CD4-positive, alpha-beta T cell treated with Interleukin-4 for 4 hours (primary cell): Measurements from ENCODE around the gene RHBDL2.
"Not testable (repeated sequence)": the region's sequence is repeated elsewhere in the genome, so short reads cannot be mapped to it uniquely, and the experiment has no call there.

Experiments used
- DNase-seq: peaks from one replicate; pipeline ENCODE4 v3.0.0-alpha.2; 2020

RHBDL2 gene

DNA sequence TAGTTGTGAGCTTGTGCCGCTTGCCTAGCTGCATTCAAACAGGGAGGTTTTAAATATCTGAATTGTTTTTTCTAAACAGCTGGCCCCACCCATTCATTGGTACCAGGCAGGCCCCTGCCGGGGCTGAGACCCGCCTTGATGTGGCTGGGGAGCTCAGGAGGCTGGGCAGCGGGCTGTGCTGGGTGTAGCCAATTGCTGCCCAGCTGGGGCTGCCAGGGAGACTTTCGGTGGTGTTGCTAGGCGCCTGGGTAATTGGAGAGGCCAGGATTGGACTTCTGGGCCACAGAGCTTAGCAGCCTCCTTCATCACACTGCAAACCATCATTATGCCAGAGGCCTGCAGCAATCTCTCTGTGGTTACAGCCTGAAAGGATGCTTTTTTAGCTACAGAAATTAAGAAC, 12.2 kb downstream of the RHBDL2 start:
- DNase-seq, result no peak

DNA sequence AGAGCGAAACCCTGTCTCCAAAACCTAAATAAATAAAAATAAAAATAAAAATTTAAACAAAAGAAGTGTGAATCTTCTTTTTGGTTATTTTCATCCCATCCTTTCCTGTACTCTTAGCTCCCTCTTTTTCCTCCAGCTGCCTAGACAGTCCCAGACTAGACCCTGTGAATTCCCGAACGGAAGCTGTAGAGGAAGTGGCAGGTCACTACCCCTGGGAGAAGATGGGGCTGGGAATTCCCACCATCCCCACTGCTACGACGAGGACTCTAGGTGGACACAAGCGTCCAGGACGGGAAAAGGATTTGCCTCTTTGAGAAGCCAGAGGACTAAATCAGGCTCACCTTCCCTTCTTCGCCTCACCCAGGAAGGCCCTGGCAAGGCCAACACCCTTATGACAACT, 12.6 kb downstream of the RHBDL2 start:
- DNase-seq, result no peak

DNA sequence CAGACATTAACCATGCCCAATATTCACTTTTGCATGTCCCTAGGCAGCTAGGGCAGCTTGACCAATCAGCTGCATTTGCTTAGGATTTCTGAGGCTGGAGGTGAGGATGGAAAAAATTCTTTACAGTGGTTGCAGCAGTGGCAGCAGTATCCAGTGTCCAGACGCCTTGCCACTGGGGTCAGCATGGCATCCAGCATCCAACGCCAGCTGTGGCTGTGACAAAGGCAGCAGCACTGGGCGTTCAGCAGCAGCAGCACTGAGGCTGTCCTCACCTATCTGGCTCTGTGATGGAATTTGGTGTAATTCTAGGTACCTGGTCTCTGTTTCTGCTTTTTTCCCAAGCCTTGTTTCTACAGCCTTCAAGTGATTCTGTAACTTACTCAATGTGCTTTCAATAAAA, 15.5 kb downstream of the RHBDL2 start:
- no peak for DNase-seq

DNA sequence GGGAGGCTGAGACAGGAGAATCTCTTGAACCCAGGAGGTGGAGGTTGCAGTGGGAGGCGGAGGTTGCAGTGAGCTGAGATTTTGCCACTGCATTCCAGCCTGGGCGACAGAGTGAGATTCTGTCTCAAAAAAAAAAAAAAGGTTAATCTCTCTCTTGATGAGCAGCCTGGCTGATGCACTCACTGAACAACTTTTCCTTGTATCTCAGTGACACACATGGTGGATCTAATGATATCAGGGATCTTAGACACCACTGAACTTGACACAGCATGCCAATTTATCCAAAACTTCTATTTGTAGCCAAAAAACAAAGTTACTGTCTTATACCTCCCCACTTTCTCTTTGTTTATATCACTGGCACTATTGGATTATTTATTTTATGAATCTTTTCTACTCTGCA, 16.2 kb downstream of the RHBDL2 start:
- DNase-seq, result no peak

DNA sequence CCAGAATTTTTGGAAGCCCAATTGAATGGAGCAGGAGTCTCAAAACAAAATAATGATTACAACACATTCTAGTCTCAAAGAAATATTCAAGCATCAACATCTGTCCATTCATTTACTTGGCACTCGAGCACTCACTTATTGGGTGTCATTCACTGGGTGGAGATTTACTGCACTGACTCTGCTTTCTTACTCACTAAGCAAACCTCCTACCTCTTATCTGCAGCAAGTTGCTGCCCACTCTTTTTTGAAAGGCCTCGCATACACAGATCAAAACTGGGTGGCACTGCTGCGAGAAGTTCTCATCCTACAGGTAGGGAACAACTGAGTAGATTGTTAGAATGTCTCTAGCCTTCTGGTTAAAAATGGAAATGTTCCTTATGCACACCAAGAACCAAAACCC, 18.0 kb downstream of the RHBDL2 start:
- DNase-seq, result no peak

DNA sequence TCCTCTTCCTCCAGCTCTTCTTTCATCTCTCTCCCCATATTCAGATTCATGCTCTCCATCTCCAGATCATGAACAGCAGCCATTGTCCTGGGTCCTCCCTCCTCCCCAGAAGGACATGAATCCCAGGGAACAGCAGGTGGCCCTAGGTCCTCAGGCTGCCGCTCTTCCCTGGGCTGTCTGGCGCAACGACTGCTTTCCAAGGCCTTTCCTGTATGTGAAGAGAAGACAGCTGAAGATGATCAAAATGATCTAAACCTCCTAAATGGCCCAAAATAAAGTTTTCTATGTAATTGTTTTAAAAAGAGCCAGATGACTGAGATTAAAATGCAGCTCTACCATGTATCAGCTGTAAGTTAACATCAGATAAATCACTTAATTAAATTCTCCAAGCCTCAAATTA, 22.5 kb downstream of the RHBDL2 start:
- DNase-seq, result no peak

DNA sequence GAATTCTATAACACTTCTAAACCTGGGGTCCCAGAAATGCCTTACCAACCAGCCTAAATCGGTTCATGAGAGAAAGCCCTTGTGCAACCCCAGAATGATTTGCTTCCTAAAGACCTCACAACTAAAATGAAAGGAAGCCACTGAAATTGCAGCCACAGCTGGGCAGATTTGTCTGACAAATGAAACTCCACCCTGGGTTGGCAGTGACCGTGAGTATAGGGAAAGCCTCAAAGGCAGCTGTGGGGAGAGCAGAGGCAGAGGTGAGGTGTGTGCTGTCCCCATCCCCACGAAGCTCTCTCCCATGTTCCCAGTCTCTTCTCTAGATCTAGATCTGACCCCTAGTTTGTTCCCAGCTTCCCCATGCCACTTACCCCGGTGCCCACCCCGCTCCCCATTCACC, 23.1 kb downstream of the RHBDL2 start:
- no peak for DNase-seq

DNA sequence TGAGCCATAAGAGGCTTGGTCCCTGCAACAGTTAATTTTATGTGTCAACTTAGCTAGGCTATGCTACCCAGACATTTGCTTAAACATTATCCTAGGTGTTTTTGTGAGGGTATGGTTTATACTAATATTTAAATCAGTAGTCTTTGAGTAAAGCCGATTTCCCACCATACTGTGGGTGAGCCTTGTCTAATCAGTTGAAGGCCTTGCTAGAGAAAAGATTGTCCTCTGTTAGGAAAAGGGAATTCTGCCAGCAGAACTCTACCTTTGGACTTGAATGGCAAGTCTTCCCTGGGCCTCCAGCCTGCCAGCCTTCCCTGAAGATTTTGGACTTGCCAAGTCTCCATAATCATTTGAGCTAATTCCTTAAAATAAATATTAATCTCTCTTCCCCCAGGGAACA, 23.9 kb downstream of the RHBDL2 start:
- no peak for DNase-seq

DNA sequence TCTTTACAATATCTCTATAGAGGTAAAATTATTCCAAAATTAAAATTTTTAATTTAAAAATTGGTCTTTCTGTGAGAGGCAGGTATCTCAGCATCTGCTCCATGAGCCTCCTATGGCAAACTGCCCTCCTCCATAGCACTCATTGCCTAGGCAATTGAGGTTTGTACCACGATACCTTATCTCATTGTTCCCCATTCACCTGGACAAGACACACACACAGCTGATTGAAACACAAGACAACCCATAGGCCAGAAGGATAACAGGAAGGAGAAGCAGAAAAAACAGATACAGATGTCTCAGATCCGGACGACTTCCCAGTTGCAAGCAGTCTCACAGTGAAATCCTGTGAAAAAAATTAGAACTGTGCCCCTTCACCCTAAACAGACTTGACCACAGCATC, 24.3 kb downstream of the RHBDL2 start:
- DNase-seq, result no peak

DNA sequence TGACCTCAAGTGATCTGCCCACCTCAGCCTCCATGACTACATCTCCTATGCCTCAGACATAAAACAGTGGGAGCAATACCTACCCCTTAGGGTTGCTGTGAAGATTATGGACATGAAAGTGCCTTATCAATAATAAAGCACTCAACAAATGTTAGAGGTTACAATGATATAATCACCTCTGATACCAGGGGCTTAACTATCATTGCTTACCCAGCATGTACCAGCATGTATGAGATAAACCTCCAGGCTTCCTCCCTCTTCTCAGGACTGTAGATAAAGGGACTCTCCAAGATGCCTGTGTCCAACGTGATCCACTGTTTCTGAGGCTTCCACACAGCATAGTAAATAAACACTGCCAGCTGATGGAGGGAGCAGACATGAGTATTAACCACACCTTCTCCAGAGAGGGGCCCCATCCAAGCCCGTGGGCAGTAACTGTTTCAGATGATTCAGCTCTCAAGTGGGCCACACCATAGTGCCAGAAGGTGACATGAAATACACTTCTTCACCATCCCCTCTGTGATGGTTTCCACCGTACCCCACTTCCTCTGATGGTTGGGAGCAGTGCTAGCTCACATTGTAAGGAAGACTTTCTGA, 26.2 kb downstream of the RHBDL2 start:
- DNase-seq, result no peak

DNA sequence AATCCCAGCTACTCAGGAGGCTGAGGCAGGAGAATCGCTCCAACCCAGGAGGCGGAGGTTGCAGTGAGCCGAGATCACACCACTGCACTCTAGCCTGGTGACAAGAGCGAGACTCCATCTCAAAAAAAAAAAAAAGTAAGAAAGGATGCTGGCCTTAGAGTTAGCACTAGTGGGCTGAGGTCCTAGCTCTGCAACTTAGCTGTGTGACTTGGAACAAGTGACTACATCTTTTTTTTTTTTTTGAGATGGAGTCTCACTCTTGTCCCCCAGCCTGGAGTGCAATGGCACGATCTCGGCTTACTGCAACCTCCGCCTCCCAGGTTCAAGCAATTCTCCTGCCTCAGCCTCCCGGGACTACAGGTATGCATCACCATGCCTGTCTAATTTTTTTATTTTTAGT, 26.7 kb downstream of the RHBDL2 start:
- DNase-seq, result not testable (repeated sequence)

DNA sequence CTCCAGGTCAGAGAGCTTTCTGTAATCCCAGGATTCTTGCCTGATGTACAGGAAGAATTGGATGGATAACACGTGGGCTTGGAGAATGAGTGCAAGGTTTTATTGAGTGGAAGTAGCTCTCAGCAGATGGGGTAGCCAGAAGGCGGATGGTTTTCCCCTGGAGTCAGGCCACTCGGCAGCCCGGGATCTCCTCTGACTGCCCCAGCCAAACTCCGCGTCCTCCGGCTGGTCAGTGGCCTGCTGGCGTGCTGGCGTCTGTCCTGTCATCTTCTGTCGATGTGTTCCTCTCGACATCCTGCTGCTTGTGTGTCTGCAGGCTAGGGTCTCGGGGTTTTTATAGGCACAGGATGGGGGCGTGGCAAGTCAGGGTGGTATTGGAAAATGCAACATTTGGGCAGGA, 32.8 kb downstream of the RHBDL2 start:
- DNase-seq, result no peak

DNA sequence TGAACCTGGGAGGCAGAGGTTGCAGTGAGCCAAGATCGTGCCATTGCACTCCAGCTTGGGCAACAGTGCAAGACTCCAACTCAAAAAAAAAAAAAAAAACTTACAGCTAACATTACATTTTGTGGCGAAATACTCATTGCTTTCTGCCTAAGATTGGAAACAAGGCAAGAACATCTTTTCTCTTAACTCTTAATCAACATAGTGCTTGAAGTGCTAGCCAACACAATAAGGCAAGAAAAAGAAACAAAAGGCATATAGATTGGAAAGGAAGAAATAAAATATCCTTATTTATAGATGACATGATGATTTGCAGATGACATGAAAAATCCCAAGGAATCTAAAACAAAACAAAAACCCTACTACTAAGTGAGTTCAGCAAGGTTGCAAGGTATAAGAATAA, 35.6 kb downstream of the RHBDL2 start:
- DNase-seq, result no peak

DNA sequence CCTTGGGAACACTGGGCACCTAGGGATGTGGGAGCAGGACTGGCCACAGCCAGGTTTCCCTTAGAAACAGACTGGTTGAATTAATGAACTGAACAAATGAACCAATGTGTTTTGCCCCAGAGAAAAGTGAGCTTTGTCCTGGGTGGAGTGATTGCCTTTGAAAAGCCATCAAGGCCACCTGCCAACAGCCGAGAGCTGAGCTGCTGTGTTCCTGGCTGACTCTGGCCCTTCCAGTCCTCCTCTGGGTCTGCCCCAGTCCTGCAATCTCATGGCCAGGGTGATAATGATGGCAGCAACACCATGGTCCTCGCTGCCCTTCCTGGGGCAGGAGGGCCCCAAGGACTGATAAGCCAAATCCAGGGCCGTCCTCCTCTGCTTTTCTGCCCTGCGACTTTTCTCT, 42.1 kb downstream of the RHBDL2 start:
- DNase-seq, result no peak

DNA sequence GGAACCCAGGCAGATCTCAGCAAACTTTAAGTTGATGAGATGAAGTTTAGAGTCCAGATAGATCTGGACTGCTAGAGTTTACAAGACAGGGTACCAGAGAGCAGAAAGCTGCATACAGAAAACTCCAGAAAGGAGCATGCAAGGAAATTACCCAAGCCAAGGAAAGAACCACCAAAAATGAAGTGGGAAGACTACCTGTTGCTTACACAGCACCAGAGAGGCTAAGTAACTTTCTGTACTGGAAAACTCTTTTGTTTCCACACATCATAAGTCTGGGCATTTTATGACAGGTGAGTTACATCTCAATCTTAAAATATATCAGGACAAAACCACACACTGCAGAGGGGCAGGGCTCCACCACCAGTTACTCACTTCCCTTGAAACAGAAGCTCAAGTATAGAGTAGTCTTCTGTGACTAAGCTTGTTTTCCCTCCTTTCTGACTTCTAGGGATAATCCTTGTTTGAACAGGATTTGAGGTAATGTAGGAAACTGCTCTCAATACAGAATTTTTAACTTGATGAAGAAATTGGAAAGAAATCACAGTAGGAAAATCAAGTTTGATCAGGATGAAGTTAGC, 42.9 kb downstream of the RHBDL2 start:
- DNase-seq, result no peak

DNA sequence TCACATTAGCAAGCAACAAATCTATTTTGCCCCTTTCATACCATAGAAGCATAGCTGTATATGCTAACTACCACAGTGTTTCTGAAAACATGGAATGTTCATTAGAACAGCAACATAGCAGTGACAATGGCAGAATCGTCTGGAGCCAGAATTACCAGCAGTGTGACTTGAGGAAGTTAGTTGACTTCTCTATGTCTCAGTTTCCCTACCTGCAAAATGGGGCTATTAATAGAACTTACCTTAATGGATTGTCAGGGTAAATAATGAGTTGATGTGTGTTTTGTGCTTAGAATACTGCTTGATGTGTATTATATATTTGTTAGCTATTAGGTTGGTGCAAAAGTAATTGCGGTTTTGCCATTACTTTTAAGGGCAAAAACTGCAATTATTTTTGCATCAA, 45.5 kb downstream of the RHBDL2 start:
- no peak for DNase-seq

DNA sequence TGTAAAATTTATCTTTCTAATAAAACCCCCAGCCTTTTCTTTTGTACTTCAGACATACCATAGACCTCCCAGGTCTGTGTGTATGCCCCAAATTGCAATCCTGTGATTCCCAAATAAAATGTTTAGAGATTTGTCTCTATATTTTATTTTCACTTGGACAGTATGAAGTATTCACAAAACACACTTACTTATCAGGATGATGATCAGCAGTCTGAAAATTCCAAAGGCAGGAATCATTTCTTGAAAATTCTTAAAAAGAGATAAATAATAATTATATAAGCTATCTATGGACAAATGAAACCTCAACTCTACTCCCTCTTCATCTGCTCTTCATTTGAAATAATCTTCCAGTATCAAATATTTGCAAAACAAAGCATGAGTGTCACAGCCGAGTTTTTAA, 48.7 kb downstream of the RHBDL2 start:
- no peak for DNase-seq

DNA sequence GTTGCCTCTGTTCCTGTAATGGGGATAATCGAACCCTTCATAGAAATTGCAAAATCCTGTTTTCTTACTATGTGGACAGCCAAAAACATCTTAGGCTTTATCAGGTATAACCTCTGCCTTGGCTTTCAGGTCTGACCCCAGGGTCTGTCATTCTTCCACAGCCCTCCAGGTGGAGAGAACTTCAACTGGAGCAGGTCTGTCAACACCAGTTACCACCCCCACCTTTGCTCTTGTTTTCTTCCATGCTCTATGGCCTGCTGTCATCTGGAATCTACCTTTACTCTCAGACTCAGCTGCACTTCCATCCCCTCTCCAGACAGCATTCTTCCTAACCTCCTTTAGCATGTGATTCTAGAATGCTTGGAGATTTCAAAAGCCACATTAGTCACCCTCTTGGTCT, 49.9 kb downstream of the RHBDL2 start:
- no peak for DNase-seq

DNA sequence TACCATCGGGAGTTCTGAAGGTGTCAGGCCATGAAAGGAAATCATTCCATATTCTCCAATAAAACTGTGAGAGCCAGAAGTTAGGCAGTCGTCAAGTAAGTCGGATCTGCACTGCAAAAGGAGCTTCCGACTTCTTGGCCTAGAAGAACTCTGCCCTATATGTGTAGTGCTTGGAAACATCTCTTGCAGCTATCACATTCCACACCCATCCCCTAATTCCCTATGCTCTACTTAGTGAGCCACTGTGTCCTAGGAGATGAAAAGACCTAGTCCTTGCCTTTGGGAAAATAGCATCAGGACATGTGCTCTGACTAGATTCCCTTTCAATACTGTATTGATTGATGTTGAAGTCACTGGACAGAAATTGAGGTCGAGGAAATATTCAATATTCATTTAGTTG, 52.0 kb downstream of the RHBDL2 start:
- no peak for DNase-seq

DNA sequence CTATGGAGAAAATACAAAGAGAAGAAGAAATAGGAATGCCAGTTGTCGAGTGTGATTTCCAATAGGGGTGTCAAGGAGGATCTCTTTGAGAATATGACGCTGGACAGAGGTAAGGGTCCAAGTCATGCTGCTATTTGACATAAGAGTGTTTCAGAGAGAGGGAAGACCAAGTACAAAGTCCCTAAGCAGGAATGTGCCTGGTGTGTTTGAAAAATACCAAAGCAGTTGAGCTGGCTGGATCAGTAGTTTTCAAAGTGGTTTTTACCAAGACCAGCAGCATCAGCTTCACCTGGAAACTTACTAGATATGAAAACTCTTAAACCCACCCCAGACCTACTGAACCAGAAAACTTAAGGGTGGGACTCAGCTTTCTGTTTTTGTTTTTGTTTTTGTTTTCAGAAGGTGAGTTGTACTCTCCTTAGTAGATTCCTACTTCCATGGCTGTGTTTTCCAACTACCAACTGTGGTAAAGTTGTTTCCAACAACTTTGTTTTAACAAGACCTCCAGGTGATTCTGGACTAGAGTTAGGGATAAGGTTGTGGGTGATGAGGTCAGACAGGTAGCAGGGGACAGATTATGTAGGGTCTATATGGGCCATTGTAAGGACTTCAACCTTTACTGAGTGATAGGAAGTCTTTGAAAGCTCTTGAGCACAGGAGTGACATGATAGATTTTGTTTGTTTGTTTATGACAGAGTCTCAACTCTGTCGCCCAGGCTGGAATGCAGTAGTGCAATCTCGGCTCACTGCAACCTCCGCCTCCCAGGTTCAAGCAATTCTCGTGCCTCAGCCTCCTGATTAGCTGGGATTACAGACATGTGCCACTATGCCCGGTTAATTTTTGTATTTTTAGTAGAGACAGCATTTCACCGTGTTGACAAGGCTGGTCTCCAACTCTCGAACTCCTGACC, 53.0 kb downstream of the RHBDL2 start:
- no peak for DNase-seq

DNA sequence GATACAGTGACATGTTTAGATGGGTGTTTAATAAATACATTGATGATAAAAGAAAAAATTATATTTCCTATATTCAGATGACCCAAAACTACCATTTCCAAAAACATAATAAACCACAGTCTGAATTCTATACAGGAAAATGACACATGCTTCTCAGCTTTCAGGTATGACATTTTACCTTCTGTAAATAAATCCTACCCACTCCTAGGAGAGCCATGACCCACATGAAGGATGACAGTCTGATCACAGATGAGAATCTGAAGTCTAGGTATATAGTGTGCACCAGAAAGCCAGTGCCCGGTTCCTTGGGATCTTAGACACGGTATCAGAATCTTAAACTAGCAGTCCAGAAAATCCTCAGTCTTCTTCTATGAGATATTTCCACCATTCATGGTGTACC, 56.5 kb downstream of the RHBDL2 start:
- DNase-seq, result no peak

DNA sequence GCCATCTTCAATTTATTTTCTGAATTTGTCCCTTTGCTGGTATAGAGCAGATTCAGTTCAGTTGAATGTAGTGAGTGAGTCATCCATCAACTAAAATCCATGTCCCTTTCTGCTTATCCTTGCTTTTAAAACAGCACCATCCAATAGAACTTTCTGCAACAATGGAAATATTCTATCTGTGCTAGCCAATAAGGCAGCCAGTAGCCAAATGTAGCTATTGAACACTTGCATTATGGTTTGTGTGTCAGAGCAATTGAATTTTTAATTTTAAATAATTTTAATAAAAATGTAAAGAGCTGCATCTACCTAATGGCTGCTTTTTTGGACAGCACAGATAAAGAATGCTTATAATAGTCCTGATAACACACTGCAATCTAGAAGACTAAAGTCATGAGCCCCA, 60.1 kb downstream of the RHBDL2 start, which contains the start of gene GJA9:
GJA9 (minus strand) TSS at position 101 of the 400 bp plus-strand sequence. CDS start 5,489 bp downstream, outside the sequence.
- no peak for DNase-seq

DNA sequence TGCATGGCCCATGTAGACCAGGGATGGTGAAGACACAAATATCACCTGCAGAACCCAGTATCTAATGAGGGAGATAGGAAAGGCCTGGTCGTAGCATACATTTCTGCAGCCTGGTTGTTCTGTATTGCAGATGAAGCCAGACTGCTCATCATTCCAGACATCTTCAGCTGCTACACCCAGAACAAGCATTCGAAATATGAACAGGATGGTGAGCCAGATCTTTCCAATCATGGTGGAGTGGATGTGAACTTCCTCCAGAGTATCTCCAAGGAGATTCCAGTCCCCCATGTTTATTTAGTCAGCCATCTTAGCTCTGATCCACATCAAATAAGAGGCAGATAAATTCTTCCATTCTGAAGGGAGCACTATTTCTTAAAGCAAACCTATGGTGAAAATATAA, 65.8 kb downstream of the RHBDL2 start:
- DNase-seq, result no peak
